GM19239 (cell line): Measurements from ENCODE around the gene CNTNAP4.

ENCODE experiments used
- DNase-seq: peaks from one replicate; pipeline ENCODE4 v3.0.0; 2011; ENCODE audit warnings: low spot score; ENCODE audit not compliant: insufficient read length
- FAIRE-seq: peaks from 2 replicates; lab custom pipeline; 2011; peaks lifted over from hg19 to GRCh38; lab: Jason Lieb, UNC

Gene CNTNAP4

GRCh38 chr16:76297941-76298340, 20.7 kb downstream of the CNTNAP4 start:
- DNase-seq (no peak), FAIRE-seq (no peak)

- no peak for FAIRE-seq
These were observed 26.6 kb downstream of the CNTNAP4 start for GRCh38 chr16:76303637-76304314.

GRCh38 chr16:76309639-76310335, 32.6 kb downstream of the CNTNAP4 start:
- no peak for FAIRE-seq
- no peak for DNase-seq

More at GRCh38 chr16:76303637-76304314, 26.6 kb downstream of the CNTNAP4 start:
- DNase-seq: no peak

- DNase-seq: no peak
- no peak for FAIRE-seq
These were observed 34.1 kb downstream of the CNTNAP4 start for GRCh38 chr16:76311260-76311659.

GRCh38 chr16:76318565-76318964, 41.4 kb downstream of the CNTNAP4 start:
- DNase-seq (no peak), FAIRE-seq (no peak)

GRCh38 chr16:76329106-76329505, 51.9 kb downstream of the CNTNAP4 start:
- FAIRE-seq (no peak), DNase-seq (no peak)

- no peak for FAIRE-seq
- no peak for DNase-seq
These were observed 58.2 kb downstream of the CNTNAP4 start for GRCh38 chr16:76335180-76335974.

- FAIRE-seq: no peak
- DNase-seq: no peak
These were observed 58.9 kb downstream of the CNTNAP4 start for GRCh38 chr16:76336112-76336511.

- FAIRE-seq (no peak), DNase-seq (no peak)
These were observed 61.3 kb downstream of the CNTNAP4 start for GRCh38 chr16:76338472-76338871.

- no peak for FAIRE-seq
- DNase-seq: no peak
These were observed 66.6 kb downstream of the CNTNAP4 start for GRCh38 chr16:76343769-76344168.

- FAIRE-seq (no peak), DNase-seq (no peak)
These were observed 68.0 kb downstream of the CNTNAP4 start for GRCh38 chr16:76345163-76345661.

GRCh38 chr16:76346210-76346609, 69.0 kb downstream of the CNTNAP4 start:
- DNase-seq (no peak), FAIRE-seq (no peak)

- no peak for DNase-seq
- FAIRE-seq: no peak
These were observed 74.2 kb downstream of the CNTNAP4 start for GRCh38 chr16:76351441-76351840.

- no peak for FAIRE-seq
These were observed 83.2 kb downstream of the CNTNAP4 start for GRCh38 chr16:76360404-76360803.

GRCh38 chr16:76370344-76370743, 93.1 kb downstream of the CNTNAP4 start:
- no peak for DNase-seq
- FAIRE-seq: no peak

More at GRCh38 chr16:76360404-76360803, 83.2 kb downstream of the CNTNAP4 start:
- no peak for DNase-seq

GRCh38 chr16:76371441-76371840, 94.2 kb downstream of the CNTNAP4 start:
- no peak for FAIRE-seq
- DNase-seq: no peak

- no peak for FAIRE-seq
- DNase-seq: no peak
These were observed 96.8 kb downstream of the CNTNAP4 start for GRCh38 chr16:76373998-76374397.

GRCh38 chr16:76376988-76377387, 99.8 kb downstream of the CNTNAP4 start:
- FAIRE-seq (no peak), DNase-seq (no peak)

- no peak for DNase-seq
- no peak for FAIRE-seq
These were observed 100.8 kb downstream of the CNTNAP4 start for GRCh38 chr16:76378020-76378419.

- FAIRE-seq (no peak), DNase-seq (no peak)
These were observed 103.9 kb downstream of the CNTNAP4 start for GRCh38 chr16:76381096-76381495.
